Hypothalamus (tissue), 51 donors: ENCODE data around the gene FAM53B.
"Not testable (repeated sequence)": the region's sequence is repeated elsewhere in the genome, so short reads cannot be mapped to it uniquely, and the experiment has no call there.

Source experiments
- DNase-seq, 51 donors: peaks; one replicate each; lab custom pipeline; 2025; lab: John Stamatoyannopoulos, UW

The FAM53B gene

GRCh38 chr10:124595143-124595883, 148.9 kb downstream of the FAM53B start:
- DNase-seq: no peak

- no peak for DNase-seq
Measured at GRCh38 chr10:124594240-124594639, 149.9 kb downstream of the FAM53B start.

- DNase-seq: no peak
Measured at GRCh38 chr10:124593431-124593985, 150.7 kb downstream of the FAM53B start.

GRCh38 chr10:124592736-124593430, 151.3 kb downstream of the FAM53B start:
- DNase-seq: peak in 8 of 51 donors; percentile 9 to 48 (median 26)

GRCh38 chr10:124592101-124592500, 152.1 kb downstream of the FAM53B start:
- no peak for DNase-seq

GRCh38 chr10:124591123-124591495, 153.1 kb downstream of the FAM53B start:
- no peak for DNase-seq

- peak in 14 of 51 donors; percentile 28 to 68 (median 50) for DNase-seq
Measured at GRCh38 chr10:124590216-124591122, 153.7 kb downstream of the FAM53B start.

GRCh38 chr10:124589491-124590041, 154.6 kb downstream of the FAM53B start:
- peak in 42 of 51 donors; percentile 37 to 85 (median 71) for DNase-seq

- DNase-seq: peak in 18 of 51 donors; percentile 23 to 82 (median 48)
Measured at GRCh38 chr10:124588736-124589490, 155.3 kb downstream of the FAM53B start.

GRCh38 chr10:124588341-124588735, 155.8 kb downstream of the FAM53B start:
- not testable (repeated sequence) for DNase-seq

GRCh38 chr10:124587811-124588211, 156.4 kb downstream of the FAM53B start:
- DNase-seq: no peak

GRCh38 chr10:124586142-124586541, 158.0 kb downstream of the FAM53B start:
- no peak for DNase-seq

GRCh38 chr10:124579011-124579399, 165.2 kb downstream of the FAM53B start:
- peak in 4 of 51 donors; percentile 9 to 41 (median 25) for DNase-seq

GRCh38 chr10:124578231-124579010, 165.8 kb downstream of the FAM53B start:
- no peak for DNase-seq

GRCh38 chr10:124577651-124578050, 166.5 kb downstream of the FAM53B start:
- DNase-seq: no peak

- no peak for DNase-seq
Measured at GRCh38 chr10:124576526-124577420, 167.4 kb downstream of the FAM53B start.

GRCh38 chr10:124575107-124576035, 168.8 kb downstream of the FAM53B start:
- DNase-seq: no peak
